ENCODE data around the gene CTRB1. TPM values are rescaled to one million over a fixed set of nuclear protein-coding genes. Genes with fewer than 3 reads are reported as not detected.

The CTRB1 gene
- total and polyA plus RNA-seq, 2 of the 8 experiments (the other 6 are each of a cell fraction or from before 2014, with no cell fraction given), result not detected

Other genes with a start within 250 kb of the CTRB1 start
- 107 and 124 TPM in 2 replicates for gene WDR59, start 233.9 kb upstream of the CTRB1 start, total RNA-seq (2021; fragmentation: NEBNext Ultra II Directional; extraction: Animal tissue kit (Norgen Biotek cat#: 25700))
- 84.2 and 106 TPM in 2 replicates for gene WDR59, start 233.9 kb upstream of the CTRB1 start, polyA plus RNA-seq (2011; rRNA removed)
- 48.0 and 52.9 TPM in 2 replicates for gene ZNRF1, start 220.0 kb upstream of the CTRB1 start, total RNA-seq (2021; fragmentation: NEBNext Ultra II Directional; extraction: Animal tissue kit (Norgen Biotek cat#: 25700))
- 33.5 and 42.5 TPM in 2 replicates for gene ZNRF1, start 220.0 kb upstream of the CTRB1 start, polyA plus RNA-seq (2011; rRNA removed)
- 14.7 and 14.9 TPM in 2 replicates for gene LDHD, start 102.2 kb upstream of the CTRB1 start, total RNA-seq (2021; fragmentation: NEBNext Ultra II Directional; extraction: Animal tissue kit (Norgen Biotek cat#: 25700))
- 18.2 and 43.1 TPM in 2 replicates for gene LDHD, start 102.2 kb upstream of the CTRB1 start, polyA plus RNA-seq (2011; rRNA removed)
- 11.2 and 12.2 TPM in 2 replicates for gene ZFP1, start 70.5 kb upstream of the CTRB1 start, total RNA-seq (2021; fragmentation: NEBNext Ultra II Directional; extraction: Animal tissue kit (Norgen Biotek cat#: 25700))
- 2.2 and 4.0 TPM in 2 replicates for gene ZFP1, start 70.5 kb upstream of the CTRB1 start, polyA plus RNA-seq (2011; rRNA removed)
- gene CTRB2, start 11.8 kb upstream of the CTRB1 start, total RNA-seq (2021; fragmentation: NEBNext Ultra II Directional; extraction: Animal tissue kit (Norgen Biotek cat#: 25700)), result not detected in 2 replicates
- not detected in 2 replicates for gene CTRB2, start 11.8 kb upstream of the CTRB1 start, polyA plus RNA-seq (2011; rRNA removed)
- 103 and 105 TPM in 2 replicates for gene BCAR1, start 32.6 kb downstream of the CTRB1 start, total RNA-seq (2021; fragmentation: NEBNext Ultra II Directional; extraction: Animal tissue kit (Norgen Biotek cat#: 25700))
- gene BCAR1, start 32.6 kb downstream of the CTRB1 start, polyA plus RNA-seq (2011; rRNA removed), result 59.8 and 93.8 TPM in 2 replicates
- 76.9 and 77.3 TPM in 2 replicates for gene CFDP1, start 214.5 kb downstream of the CTRB1 start, total RNA-seq (2021; fragmentation: NEBNext Ultra II Directional; extraction: Animal tissue kit (Norgen Biotek cat#: 25700))
- 22.5 and 25.5 TPM in 2 replicates for gene CFDP1, start 214.5 kb downstream of the CTRB1 start, polyA plus RNA-seq (2011; rRNA removed)
- gene TMEM170A, start 245.7 kb downstream of the CTRB1 start, total RNA-seq (2021; fragmentation: NEBNext Ultra II Directional; extraction: Animal tissue kit (Norgen Biotek cat#: 25700)), result 52.8 and 56.6 TPM in 2 replicates
- 21.1 and 22.9 TPM in 2 replicates for gene TMEM170A, start 245.7 kb downstream of the CTRB1 start, polyA plus RNA-seq (2011; rRNA removed)